ENCODE results near the gene FAM227B.

The FAM227B gene

DNA sequence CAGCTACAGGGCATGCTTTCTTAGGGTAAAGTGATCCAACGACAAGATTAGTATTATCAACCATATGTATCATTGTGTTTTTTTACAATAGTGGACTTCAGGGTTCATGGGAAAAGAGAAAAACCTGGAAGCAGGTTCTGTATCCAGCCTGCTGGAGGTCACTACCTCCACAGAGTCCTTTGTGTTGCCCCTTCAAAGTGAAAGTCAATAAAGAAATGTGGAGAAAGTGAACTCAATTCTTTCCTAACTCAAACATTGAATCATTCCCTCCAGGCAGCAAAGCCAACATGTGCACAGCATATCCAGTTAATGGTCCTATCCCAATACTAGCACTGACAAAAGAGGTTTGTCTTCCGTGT, 152.2 kb downstream of the FAM227B start:
- Histone ChIP-seq H3K4me3 (ENCODE audit: low read depth, low read length, poor library complexity, severe bottlenecking) (no peak overlapping the region), H3K9me3 (ENCODE audit: low read length) (no peaks in the 10 kb centered on the region), H3K27ac (ENCODE audit: low read depth, low read length, poor library complexity, severe bottlenecking) (no peak overlapping the region), H3K4me2 (ENCODE audit: low read length) (no peak overlapping the region), H3K4me1 (ENCODE audit: insufficient read depth, low read length, severe bottlenecking) (no peaks in the 10 kb centered on the region), H3K9ac (ENCODE audit: low read length) (no peak overlapping the region), H3K9me2 (ENCODE audit: low read depth, low read length) (no peaks in the 10 kb centered on the region), H3K36me3 (ENCODE audit: insufficient read depth, low read length) (no peaks in the 10 kb centered on the region), H2AFZ (ENCODE audit: low read length) (no peak overlapping the region), H4K20me1 (ENCODE audit: insufficient read depth, low read length) (no peaks in the 10 kb centered on the region), H3F3A (ENCODE audit: insufficient read depth, low read length) (no peaks in the 10 kb centered on the region), H3K79me2 (ENCODE audit: insufficient read depth, low read length) (no peaks in the 10 kb centered on the region), H3K27me3 (ENCODE audit: insufficient read depth, low read length) (no peaks in the 10 kb centered on the region)
- TF ChIP-seq, protein P1, sequence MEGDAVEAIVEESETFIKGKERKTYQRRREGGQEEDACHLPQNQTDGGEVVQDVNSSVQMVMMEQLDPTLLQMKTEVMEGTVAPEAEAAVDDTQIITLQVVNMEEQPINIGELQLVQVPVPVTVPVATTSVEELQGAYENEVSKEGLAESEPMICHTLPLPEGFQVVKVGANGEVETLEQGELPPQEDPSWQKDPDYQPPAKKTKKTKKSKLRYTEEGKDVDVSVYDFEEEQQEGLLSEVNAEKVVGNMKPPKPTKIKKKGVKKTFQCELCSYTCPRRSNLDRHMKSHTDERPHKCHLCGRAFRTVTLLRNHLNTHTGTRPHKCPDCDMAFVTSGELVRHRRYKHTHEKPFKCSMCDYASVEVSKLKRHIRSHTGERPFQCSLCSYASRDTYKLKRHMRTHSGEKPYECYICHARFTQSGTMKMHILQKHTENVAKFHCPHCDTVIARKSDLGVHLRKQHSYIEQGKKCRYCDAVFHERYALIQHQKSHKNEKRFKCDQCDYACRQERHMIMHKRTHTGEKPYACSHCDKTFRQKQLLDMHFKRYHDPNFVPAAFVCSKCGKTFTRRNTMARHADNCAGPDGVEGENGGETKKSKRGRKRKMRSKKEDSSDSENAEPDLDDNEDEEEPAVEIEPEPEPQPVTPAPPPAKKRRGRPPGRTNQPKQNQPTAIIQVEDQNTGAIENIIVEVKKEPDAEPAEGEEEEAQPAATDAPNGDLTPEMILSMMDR (IDR thresholded peaks at IDR 0.05; ENCODE audit: low read length), result no peak
- TF ChIP-seq EZH2 (IDR thresholded peaks at IDR 0.05; ENCODE audit: borderline replicate concordance, low read length), result no peak

DNA sequence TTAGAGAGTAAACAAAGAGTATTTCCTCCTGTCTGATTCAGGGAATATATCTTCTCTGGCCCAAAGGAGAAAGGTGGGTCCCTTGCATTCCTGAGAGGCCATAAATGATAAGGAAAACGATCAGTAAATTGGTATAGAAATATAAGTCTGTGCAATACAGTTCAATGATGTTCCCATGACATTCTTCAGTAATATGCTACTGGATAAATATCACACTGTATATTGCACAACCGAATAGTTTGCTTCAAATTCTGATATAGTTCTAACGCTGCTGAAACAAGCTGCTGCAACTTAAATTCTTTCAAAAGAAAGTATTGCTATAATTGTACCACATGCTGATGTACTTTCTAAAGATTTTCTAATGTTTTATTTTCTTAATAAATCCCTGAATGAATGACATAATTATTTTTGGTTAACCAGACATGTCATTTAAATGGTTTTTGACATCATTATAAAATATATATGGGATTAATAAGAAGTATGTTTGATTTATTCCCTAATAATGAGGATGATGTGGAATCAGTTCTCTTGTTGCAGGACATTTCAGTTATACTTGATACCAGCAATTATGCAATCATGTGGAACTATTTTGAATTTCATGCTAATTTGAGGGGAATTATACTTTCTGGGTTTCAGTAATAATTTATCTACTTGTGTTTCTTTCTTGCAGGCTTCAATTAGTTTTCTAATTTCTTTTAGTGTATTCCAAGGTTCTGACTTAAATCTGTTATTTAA, 152.7 kb downstream of the FAM227B start:
- no peak overlapping the region for H2AFZ ChIP-seq (ENCODE audit: low read length)
- no peaks in the 10 kb centered on the region for H3K9me3 ChIP-seq (ENCODE audit: low read length)
- H3K4me3 ChIP-seq (ENCODE audit: low read depth, low read length, poor library complexity, severe bottlenecking), result no peak overlapping the region
- no peaks in the 10 kb centered on the region for H3F3A ChIP-seq (ENCODE audit: insufficient read depth, low read length)
- H3K27me3 ChIP-seq (ENCODE audit: insufficient read depth, low read length), result no peaks in the 10 kb centered on the region
- TF ChIP-seq, protein P1 (IDR thresholded peaks at IDR 0.05; ENCODE audit: low read length), result no peak
- TF ChIP-seq EZH2 (IDR thresholded peaks at IDR 0.05; ENCODE audit: borderline replicate concordance, low read length), result no peak
- no peaks in the 10 kb centered on the region for H4K20me1 ChIP-seq (ENCODE audit: insufficient read depth, low read length)
- H3K36me3 ChIP-seq (ENCODE audit: insufficient read depth, low read length), result no peaks in the 10 kb centered on the region
- no peak overlapping the region for H3K4me2 ChIP-seq (ENCODE audit: low read length)
- H3K9ac ChIP-seq (ENCODE audit: low read length), result no peak overlapping the region
- no peaks in the 10 kb centered on the region for H3K4me1 ChIP-seq (ENCODE audit: insufficient read depth, low read length, severe bottlenecking)
- H3K9me2 ChIP-seq (ENCODE audit: low read depth, low read length), result no peaks in the 10 kb centered on the region
- no peak overlapping the region for H3K27ac ChIP-seq (ENCODE audit: low read depth, low read length, poor library complexity, severe bottlenecking)
- H3K79me2 ChIP-seq (ENCODE audit: insufficient read depth, low read length), result no peaks in the 10 kb centered on the region

DNA sequence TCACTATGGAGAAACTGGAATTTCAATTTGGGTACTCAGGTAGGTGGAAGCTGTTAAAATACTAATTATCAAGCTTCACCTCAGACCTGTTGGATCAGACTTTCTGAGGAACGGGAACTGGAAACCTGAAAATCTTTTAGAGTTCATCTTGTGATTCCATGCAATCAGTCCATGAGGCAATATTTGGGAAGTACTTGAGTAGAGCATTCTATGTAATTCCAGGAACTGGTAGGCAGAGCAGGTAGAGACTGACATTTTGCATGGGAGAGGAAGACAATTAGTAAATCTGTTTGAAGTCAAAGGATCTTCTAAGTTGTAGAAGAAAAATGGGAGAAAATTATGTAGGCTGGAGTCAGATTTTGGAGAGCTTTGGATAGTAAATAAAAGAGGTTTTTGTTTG, 154.5 kb downstream of the FAM227B start:
- no peak for TF ChIP-seq EZH2 (IDR thresholded peaks at IDR 0.05; ENCODE audit: borderline replicate concordance, low read length)
- TF ChIP-seq, protein P1 (IDR thresholded peaks at IDR 0.05; ENCODE audit: low read length), result no peak
- Histone ChIP-seq H3K27me3 (ENCODE audit: insufficient read depth, low read length) (no peaks in the 10 kb centered on the region), H4K20me1 (ENCODE audit: insufficient read depth, low read length) (no peaks in the 10 kb centered on the region), H3K4me3 (ENCODE audit: low read depth, low read length, poor library complexity, severe bottlenecking) (no peak overlapping the region), H3K27ac (ENCODE audit: low read depth, low read length, poor library complexity, severe bottlenecking) (no peak overlapping the region), H3K79me2 (ENCODE audit: insufficient read depth, low read length) (no peaks in the 10 kb centered on the region), H3F3A (ENCODE audit: insufficient read depth, low read length) (no peaks in the 10 kb centered on the region), H3K4me1 (ENCODE audit: insufficient read depth, low read length, severe bottlenecking) (no peaks in the 10 kb centered on the region), H3K9me3 (ENCODE audit: low read length) (no peaks in the 10 kb centered on the region), H2AFZ (ENCODE audit: low read length) (no peak overlapping the region), H3K36me3 (ENCODE audit: insufficient read depth, low read length) (no peaks in the 10 kb centered on the region), H3K9me2 (ENCODE audit: low read depth, low read length) (no peaks in the 10 kb centered on the region), H3K9ac (ENCODE audit: low read length) (no peak overlapping the region), H3K4me2 (ENCODE audit: low read length) (no peak overlapping the region)

All from OCI-LY1 (cell line).